Stimulated activated CD8-positive, alpha-beta memory T cell treated with anti-CD3 and anti-CD28 coated beads, Interleukin-12 subunit alpha, Interleukin-12 subunit beta, amount 100 ng/mL, for 24 hours (primary cell): ENCODE data around the gene BEAN1.

Source experiments
- DNase-seq: peaks from one replicate; pipeline ENCODE4 v3.0.0-alpha.2; 2020; ENCODE audit errors: extremely low read depth

BEAN1 gene

DNA sequence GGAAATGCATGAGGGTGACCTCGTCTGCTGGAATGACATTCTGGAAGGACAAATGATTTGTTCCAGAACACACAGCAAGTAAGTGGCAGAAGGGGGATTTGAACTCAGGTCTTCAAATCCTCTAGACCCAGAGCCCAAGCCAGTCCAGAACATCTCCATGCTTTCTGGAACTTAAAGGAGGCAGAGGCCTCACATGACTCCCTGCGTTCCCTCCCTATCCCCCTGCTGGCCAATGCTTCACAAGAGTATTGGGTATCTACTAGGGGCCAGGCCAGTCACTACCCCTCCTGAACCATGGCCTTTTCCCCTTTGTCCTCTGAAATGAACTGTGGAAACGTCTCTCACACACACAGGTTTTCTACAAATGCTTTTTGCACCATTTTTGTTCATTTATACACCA, 7.6 kb upstream of the BEAN1 start:
- no peak for DNase-seq

DNA sequence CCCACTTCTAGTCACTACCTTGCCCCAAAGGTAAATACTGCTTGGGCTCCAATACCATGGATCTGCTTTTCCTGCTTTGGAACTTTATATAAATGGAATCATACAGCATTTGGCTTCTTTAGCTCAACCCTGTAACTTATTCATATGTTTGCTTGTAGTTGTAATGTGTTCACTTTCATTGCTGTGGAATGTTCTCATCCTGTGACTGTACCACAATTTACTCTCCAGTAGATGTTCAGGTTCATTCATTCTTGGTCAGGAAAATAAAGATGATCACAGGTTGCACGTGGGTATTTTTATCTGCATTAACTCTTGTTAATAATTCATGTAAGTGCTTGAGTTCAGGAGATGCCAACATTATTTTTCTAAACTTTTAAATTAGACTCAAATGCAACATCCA, 6.7 kb upstream of the BEAN1 start:
- no peak for DNase-seq

- DNase-seq: no peak
These were observed 5.2 kb upstream of the BEAN1 start for GRCh38 chr16:66421891-66422290.

GRCh38 chr16:66422366-66422765, 4.7 kb upstream of the BEAN1 start:
- no peak for DNase-seq

DNA sequence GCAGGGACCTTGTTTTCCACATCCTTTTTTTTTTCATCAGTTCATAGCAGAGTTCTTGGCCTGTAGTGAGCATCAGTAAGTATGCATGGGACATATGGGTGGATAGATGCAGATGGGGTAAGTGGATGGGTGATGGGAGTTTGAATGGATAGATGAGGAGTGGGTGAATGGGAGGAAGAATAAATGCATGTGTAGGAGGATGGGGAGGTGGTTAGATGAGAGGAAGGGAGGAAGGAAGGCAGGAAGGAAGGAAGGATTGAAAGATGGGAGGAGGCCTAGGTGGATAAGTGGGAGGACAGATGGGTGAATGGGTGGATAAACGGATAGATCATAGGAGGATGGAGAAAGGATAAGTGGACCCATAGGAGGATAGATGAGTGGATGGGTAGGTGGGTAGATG, 3.9 kb upstream of the BEAN1 start:
- no peak for DNase-seq

- DNase-seq: no peak
These were observed 1.4 kb upstream of the BEAN1 start for GRCh38 chr16:66425651-66426050.

- DNase-seq: no peak
These were observed 721 bp upstream of the BEAN1 start for GRCh38 chr16:66426112-66427035.

- DNase-seq: no peak
These were observed 981 bp downstream of the BEAN1 start for GRCh38 chr16:66427871-66428681.

DNA sequence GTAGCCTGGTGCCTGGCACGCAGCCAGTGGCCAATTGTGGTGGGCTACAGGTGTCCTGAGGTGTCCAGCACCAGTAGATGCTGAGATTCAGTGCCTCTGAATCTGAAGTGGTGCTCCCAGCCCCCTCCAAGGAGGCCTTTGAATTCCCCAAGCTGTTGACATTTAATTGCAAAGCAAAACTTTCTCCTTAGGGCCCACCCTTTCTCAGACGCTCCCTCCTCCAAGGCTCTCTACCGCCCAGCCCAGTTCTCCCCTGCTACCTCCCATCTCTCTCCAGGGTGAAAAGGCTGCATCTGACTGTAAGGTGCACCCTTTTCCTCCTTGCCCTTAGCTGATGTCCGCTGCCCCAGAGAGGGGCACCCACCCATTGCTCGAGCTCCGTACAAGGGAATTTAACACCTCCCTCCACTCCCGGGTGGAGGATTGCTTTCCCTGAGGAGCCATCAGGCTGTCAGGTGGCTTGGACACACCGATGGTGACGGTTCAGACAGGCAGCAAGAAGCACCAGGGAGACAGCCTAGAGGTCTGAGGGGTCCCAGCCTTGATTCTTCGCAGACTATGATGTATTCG, 1.7 kb downstream of the BEAN1 start:
- no peak for DNase-seq

DNA sequence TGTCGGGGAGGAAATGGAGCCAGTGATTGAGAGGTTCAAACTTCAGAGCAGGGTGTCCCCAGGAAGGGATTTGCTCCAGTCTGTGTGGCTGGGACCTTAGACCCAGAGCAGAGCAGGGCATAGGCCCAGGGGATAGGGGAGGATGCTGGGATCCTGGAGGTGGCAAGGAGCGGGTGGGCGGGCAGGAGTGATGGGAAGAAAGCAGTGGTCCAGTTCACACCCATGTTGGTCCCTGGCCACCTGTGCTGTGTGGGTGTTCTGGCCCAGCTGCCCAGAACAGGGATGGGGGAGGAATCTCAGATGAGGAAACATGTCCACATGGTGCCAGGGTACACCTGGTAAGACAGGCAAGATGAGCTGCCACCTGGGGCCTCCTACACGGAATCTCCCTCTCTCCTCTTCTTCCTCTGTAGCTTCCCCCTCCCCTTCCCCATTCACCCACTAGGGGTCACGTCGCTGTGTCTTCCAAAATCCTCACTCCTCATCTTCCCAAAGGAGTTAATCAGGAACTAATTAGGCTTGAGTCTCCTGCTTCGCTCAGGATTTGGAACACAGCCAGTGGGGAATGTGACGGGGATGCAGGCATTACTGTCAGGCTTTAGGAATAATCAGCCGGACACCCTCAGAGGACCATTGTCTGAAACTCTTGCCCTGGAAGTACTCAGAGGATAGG, 2.3 kb downstream of the BEAN1 start:
- no peak for DNase-seq

- no peak for DNase-seq
These were observed 3.1 kb downstream of the BEAN1 start for GRCh38 chr16:66430214-66430613.

GRCh38 chr16:66431760-66432159, 4.7 kb downstream of the BEAN1 start:
- no peak for DNase-seq

- DNase-seq: no peak
These were observed 5.3 kb downstream of the BEAN1 start for GRCh38 chr16:66432429-66432828.

GRCh38 chr16:66434619-66435430, 7.7 kb downstream of the BEAN1 start:
- no peak for DNase-seq

GRCh38 chr16:66435896-66436295, 8.8 kb downstream of the BEAN1 start:
- no peak for DNase-seq

DNA sequence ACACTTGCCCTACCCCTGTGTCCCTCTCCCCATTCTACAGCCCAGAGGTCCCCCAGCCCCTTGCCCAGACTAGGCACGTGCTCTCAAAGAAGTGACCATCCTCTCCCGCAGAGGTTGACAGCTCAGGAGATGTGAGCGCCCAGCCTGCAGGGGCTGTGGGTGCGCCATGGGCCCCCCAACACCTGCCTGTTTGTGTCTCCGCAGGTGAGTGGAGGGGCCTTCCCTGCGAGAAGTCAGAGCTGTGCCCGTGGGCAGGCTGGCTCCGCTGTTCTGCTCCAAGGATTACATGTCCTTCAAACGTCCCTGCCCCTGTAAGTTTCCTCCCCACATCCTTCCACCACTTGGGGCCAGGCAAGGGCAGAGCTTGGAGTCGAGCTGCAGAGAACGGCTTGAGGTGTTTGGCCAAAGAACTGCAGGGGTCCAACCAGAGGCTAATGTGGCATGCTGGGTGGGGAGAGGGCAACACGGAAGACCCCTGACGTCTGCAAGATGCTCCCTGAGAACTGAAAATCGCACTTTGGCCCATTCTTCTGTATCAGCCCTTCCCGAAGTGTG, 10.4 kb downstream of the BEAN1 start:
- DNase-seq: no peak

DNA sequence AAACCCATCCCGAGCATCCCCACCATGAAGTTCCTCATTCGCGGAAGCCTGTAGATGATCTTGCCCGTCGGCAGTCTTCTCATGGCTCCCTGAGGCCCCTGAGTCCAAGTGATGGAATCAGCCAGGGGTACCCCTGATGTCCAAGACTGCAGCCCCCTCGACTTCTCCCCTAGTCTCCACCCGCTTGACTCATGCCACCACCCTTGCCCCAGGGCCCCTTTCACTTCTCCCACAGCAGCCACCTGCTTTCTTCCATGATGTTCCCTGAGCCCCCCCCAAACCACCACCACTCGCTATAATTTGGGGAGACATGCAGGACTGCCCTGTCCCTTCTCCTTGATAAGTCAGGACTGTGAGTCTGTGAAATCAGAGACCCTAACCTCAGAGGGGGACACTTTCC, 11.4 kb downstream of the BEAN1 start:
- DNase-seq: no peak

DNA sequence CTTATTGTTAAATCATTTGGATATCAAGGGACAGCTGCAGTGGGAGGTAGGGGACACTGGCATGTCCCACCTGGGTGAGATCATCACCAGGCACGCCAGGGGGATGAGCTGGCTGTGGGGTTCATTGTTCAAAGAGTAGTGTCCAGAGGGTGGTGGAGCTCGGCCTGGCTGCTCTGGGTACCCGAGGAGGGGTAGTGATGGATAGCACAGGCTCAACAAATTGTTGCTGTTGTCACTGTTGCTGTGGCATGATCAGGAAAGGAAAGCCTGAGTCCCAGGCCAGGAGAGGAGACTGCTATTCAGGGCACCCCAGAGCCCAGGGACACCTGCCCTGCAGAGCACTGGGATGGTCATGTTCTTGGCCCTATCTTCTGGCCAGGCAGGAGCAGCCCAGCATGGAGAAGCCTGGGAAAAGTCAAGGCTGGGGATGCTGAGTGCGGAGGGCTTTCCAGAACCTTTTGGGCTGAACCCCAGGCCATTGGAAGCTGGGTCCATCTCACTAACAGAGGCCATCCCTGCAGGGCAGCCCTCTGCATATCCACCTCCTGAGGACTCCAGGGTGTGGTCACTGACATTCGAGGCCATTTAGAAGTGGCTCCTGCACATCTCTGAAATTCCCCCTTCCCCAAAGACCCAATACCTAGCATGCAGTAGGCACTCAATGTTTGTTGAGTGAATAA, 12.1 kb downstream of the BEAN1 start:
- no peak for DNase-seq

GRCh38 chr16:66440271-66440802, 13.2 kb downstream of the BEAN1 start:
- DNase-seq: no peak

DNA sequence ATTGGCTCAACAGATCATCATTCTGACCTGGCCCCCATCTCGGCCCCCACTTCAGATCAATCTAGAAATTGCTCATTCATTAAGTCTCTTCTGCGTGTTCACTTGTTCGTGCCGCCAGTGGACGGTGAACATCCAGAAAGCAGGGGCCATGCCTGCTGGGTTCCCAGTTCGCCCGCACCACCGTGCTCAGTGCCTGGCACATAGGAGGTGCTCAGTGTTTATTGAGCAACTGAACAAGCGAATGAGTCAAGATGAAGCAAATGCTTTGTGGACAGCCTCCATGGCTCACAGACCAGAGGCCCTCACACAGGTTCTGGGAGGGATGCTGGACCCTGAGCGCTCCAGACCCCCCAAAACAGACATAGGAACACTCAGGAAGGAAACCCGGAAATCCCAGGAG, 13.9 kb downstream of the BEAN1 start:
- DNase-seq: no peak
